ENCODE measurements around the gene ZNF883. TPM values are rescaled to one million over a fixed set of nuclear protein-coding genes. Genes with fewer than 3 reads are reported as not detected.

The ZNF883 gene
- total and polyA plus RNA-seq, 2 experiments from 2014 or later, result 26.8 to 44.4 TPM

DNA sequence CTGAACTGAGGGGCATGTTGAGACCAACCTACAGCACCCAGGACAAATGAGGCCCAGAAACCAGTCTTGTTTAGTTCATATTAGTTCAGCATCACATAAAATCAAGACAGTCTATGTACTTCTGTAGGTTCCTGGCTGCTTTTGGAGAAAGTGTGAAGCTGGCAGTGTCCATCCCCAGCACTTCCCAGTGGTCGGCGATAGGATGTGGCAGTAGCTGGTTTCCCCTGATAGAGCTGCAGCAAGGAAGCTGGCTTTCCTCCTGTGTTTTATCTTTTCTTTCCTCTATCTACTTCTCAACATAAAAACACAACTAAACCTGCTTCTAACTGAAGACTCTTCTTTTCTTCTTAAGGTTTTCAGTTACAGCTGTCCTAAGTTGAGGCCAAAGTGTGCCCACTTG, 78.3 kb downstream of the ZNF883 start:
- Histone ChIP-seq H3F3A (replicated peaks; ENCODE audit: low read depth) (no peaks in the 10 kb centered on the region), H3K4me1 (ENCODE audit: insufficient read depth) (no peaks in the 10 kb centered on the region), H3K36me3 (ENCODE audit: insufficient read depth) (no peaks in the 10 kb centered on the region), H4K20me1 (replicated peaks; ENCODE audit: insufficient read depth) (no peaks in the 10 kb centered on the region), H3K9me2 (ENCODE audit: insufficient read depth) (no peaks in the 10 kb centered on the region), H2AFZ (no peak overlapping the region), H3K4me3 (no peak overlapping the region), H3K27me3 (ENCODE audit: insufficient read depth) (peaks cover 24% of the 10 kb centered on the region), H3K27ac (ENCODE audit: low read depth) (no peak overlapping the region), H3K79me2 (replicated peaks; ENCODE audit: insufficient read depth) (no peaks in the 10 kb centered on the region), H3K4me2 (no peak overlapping the region)
- Mint-ChIP-seq H3K9me3 (no peaks in the 10 kb centered on the region), H3K4me3 (no peak overlapping the region), H3K27ac (no peak overlapping the region), H3K36me3 (ENCODE audit: low read depth) (no peaks in the 10 kb centered on the region), H3K27me3 (ENCODE audit: insufficient read depth, low read depth, poor library complexity) (peaks cover 9% of the 10 kb centered on the region), H3K4me1 (no peaks in the 10 kb centered on the region)
- ATAC-seq (no peak), DNase-seq (ENCODE audit: low spot score) (no peak)
- no peak for TF ChIP-seq ZNF114 (CRISPR knock-in tag; IDR thresholded peaks at IDR 0.05)
- TF ChIP-seq NANOG (IDR thresholded peaks at IDR 0.05; ENCODE audit: borderline replicate concordance), result no peak
- no peak for TF ChIP-seq POLR2AphosphoS5 (IDR thresholded peaks at IDR 0.05; ENCODE audit: low read depth)
- TF ChIP-seq, protein P1, sequence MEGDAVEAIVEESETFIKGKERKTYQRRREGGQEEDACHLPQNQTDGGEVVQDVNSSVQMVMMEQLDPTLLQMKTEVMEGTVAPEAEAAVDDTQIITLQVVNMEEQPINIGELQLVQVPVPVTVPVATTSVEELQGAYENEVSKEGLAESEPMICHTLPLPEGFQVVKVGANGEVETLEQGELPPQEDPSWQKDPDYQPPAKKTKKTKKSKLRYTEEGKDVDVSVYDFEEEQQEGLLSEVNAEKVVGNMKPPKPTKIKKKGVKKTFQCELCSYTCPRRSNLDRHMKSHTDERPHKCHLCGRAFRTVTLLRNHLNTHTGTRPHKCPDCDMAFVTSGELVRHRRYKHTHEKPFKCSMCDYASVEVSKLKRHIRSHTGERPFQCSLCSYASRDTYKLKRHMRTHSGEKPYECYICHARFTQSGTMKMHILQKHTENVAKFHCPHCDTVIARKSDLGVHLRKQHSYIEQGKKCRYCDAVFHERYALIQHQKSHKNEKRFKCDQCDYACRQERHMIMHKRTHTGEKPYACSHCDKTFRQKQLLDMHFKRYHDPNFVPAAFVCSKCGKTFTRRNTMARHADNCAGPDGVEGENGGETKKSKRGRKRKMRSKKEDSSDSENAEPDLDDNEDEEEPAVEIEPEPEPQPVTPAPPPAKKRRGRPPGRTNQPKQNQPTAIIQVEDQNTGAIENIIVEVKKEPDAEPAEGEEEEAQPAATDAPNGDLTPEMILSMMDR (conservative IDR thresholded peaks at IDR 0.05; ENCODE audit: low read depth in 2 of 2), result no peak
- TF ChIP-seq, protein P2, sequence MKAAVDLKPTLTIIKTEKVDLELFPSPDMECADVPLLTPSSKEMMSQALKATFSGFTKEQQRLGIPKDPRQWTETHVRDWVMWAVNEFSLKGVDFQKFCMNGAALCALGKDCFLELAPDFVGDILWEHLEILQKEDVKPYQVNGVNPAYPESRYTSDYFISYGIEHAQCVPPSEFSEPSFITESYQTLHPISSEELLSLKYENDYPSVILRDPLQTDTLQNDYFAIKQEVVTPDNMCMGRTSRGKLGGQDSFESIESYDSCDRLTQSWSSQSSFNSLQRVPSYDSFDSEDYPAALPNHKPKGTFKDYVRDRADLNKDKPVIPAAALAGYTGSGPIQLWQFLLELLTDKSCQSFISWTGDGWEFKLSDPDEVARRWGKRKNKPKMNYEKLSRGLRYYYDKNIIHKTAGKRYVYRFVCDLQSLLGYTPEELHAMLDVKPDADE (IDR thresholded peaks at IDR 0.05), result no peak
- no peak for TF ChIP-seq STAT1 (IDR thresholded peaks at IDR 0.05; ENCODE audit: unreplicated experiment)
- TF ChIP-seq ZNF331 (CRISPR knock-in tag; IDR thresholded peaks at IDR 0.05; ENCODE audit: low read depth), result no peak
- no peak for TF ChIP-seq EZH2 (IDR thresholded peaks at IDR 0.05; ENCODE audit: low read depth, unreplicated experiment)
- TF ChIP-seq, protein P3, sequence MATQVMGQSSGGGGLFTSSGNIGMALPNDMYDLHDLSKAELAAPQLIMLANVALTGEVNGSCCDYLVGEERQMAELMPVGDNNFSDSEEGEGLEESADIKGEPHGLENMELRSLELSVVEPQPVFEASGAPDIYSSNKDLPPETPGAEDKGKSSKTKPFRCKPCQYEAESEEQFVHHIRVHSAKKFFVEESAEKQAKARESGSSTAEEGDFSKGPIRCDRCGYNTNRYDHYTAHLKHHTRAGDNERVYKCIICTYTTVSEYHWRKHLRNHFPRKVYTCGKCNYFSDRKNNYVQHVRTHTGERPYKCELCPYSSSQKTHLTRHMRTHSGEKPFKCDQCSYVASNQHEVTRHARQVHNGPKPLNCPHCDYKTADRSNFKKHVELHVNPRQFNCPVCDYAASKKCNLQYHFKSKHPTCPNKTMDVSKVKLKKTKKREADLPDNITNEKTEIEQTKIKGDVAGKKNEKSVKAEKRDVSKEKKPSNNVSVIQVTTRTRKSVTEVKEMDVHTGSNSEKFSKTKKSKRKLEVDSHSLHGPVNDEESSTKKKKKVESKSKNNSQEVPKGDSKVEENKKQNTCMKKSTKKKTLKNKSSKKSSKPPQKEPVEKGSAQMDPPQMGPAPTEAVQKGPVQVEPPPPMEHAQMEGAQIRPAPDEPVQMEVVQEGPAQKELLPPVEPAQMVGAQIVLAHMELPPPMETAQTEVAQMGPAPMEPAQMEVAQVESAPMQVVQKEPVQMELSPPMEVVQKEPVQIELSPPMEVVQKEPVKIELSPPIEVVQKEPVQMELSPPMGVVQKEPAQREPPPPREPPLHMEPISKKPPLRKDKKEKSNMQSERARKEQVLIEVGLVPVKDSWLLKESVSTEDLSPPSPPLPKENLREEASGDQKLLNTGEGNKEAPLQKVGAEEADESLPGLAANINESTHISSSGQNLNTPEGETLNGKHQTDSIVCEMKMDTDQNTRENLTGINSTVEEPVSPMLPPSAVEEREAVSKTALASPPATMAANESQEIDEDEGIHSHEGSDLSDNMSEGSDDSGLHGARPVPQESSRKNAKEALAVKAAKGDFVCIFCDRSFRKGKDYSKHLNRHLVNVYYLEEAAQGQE (IDR thresholded peaks at IDR 0.05; ENCODE audit: unreplicated experiment), result no peak
- no peak for TF ChIP-seq EZH2phosphoT487 (IDR thresholded peaks at IDR 0.05; ENCODE audit: unreplicated experiment)
- no peak for TF ChIP-seq JUNB (IDR thresholded peaks at IDR 0.05; ENCODE audit: unreplicated experiment)
- no peak for TF ChIP-seq ZNF462 (CRISPR knock-in tag; IDR thresholded peaks at IDR 0.05)
- no peak for TF ChIP-seq CREB1 (CRISPR knock-in tag; IDR thresholded peaks at IDR 0.05; ENCODE audit: low read depth)

Data from GM23338 (cell line).